ENCODE results near the gene STEAP2.
"Not testable (repeated sequence)": the region's sequence is repeated elsewhere in the genome, so short reads cannot be mapped to it uniquely, and the experiment has no call there.

STEAP2 gene

GRCh38 chr7:90211391-90212148, at the start of gene STEAP2:
TSS of gene STEAP2 (plus strand) at chr7:90211740. CDS start at chr7:90225083, 13,343 bp downstream.
- no peak for DNase-seq (ENCODE audit: low read depth in 2 of 2)

GRCh38 chr7:90163534-90163933, 48.0 kb upstream of the STEAP2 start:
- DNase-seq (ENCODE audit: low read depth in 2 of 2), result no peak

- no peak for DNase-seq (ENCODE audit: low read depth in 2 of 2)
Observed at GRCh38 chr7:90165724-90166123, 45.8 kb upstream of the STEAP2 start.

- no peak for DNase-seq (ENCODE audit: low read depth in 2 of 2)
Observed at GRCh38 chr7:90166153-90166552, 45.4 kb upstream of the STEAP2 start.

GRCh38 chr7:90167361-90167760, 44.2 kb upstream of the STEAP2 start:
- no peak for DNase-seq (ENCODE audit: low read depth in 2 of 2)

GRCh38 chr7:90169891-90170290, 41.6 kb upstream of the STEAP2 start:
- no peak for DNase-seq (ENCODE audit: low read depth in 2 of 2)

- DNase-seq (ENCODE audit: low read depth in 2 of 2), result no peak
Observed at GRCh38 chr7:90172121-90172520, 39.4 kb upstream of the STEAP2 start.

GRCh38 chr7:90172624-90173023, 38.9 kb upstream of the STEAP2 start:
- no peak for DNase-seq (ENCODE audit: low read depth in 2 of 2)

- no peak for DNase-seq (ENCODE audit: low read depth in 2 of 2)
Observed at GRCh38 chr7:90173127-90173844, 38.3 kb upstream of the STEAP2 start.

- DNase-seq (ENCODE audit: low read depth in 2 of 2), result no peak
Observed at GRCh38 chr7:90175667-90176066, 35.9 kb upstream of the STEAP2 start.

- DNase-seq (ENCODE audit: low read depth in 2 of 2), result no peak
Observed at GRCh38 chr7:90176195-90176594, 35.3 kb upstream of the STEAP2 start.

GRCh38 chr7:90178166-90178565, 33.4 kb upstream of the STEAP2 start:
- no peak for DNase-seq (ENCODE audit: low read depth in 2 of 2)

- DNase-seq (ENCODE audit: low read depth in 2 of 2), result no peak
Observed at GRCh38 chr7:90178679-90179278, 32.8 kb upstream of the STEAP2 start.

GRCh38 chr7:90180011-90180585, 31.4 kb upstream of the STEAP2 start:
- DNase-seq (ENCODE audit: low read depth in 2 of 2), result no peak

GRCh38 chr7:90180649-90181048, 30.9 kb upstream of the STEAP2 start:
- no peak for DNase-seq (ENCODE audit: low read depth in 2 of 2)

- no peak for DNase-seq (ENCODE audit: low read depth in 2 of 2)
Observed at GRCh38 chr7:90181485-90181884, 30.1 kb upstream of the STEAP2 start.

GRCh38 chr7:90186290-90186689, 25.2 kb upstream of the STEAP2 start:
- not testable (repeated sequence) for DNase-seq (ENCODE audit: low read depth in 2 of 2)

- DNase-seq (ENCODE audit: low read depth in 2 of 2), result no peak
Observed at GRCh38 chr7:90187507-90188050, 24.0 kb upstream of the STEAP2 start.

- no peak for DNase-seq (ENCODE audit: low read depth in 2 of 2)
Observed at GRCh38 chr7:90188281-90188680, 23.3 kb upstream of the STEAP2 start.

- DNase-seq (ENCODE audit: low read depth in 2 of 2), result no peak
Observed at GRCh38 chr7:90190995-90191394, 20.5 kb upstream of the STEAP2 start.

GRCh38 chr7:90191648-90192047, 19.9 kb upstream of the STEAP2 start:
- DNase-seq (ENCODE audit: low read depth in 2 of 2), result no peak
